ENCODE measurements around the gene GTF2F1. TPM values are rescaled to one million over a fixed set of nuclear protein-coding genes. Genes with fewer than 3 reads are reported as not detected.

GTF2F1 gene
- total RNA-seq, 1 donor = 33.6 TPM

- no peak for DNase-seq (ENCODE audit: low read depth)
- H3K4me3 ChIP-seq (ENCODE audit: low read depth, low read length) = peak within 1 kb of the TSS; percentile 96
- TF ChIP-seq CTCF (IDR thresholded peaks at IDR 0.05; ENCODE audit: insufficient read depth, low read length) = no peak
Observed at GRCh38 chr19:6424195-6424938, 31.4 kb upstream of the GTF2F1 start, which contains the start of gene KHSRP. Gene KHSRP (minus strand): TSS chr19:6424811. CDS start chr19:6424701, 110 bp downstream.

- peak; percentile 40 for DNase-seq (ENCODE audit: low read depth)
- H3K4me3 ChIP-seq (ENCODE audit: low read depth, low read length) = peak overlapping the region; percentile 96
- TF ChIP-seq CTCF (IDR thresholded peaks at IDR 0.05; ENCODE audit: insufficient read depth, low read length) = no peak
Observed at GRCh38 chr19:6423499-6424194, 30.7 kb upstream of the GTF2F1 start.

GRCh38 chr19:6421075-6422014, 28.4 kb upstream of the GTF2F1 start:
- no peak overlapping the region for H3K4me3 ChIP-seq (ENCODE audit: low read depth, low read length)
- no peak for DNase-seq (ENCODE audit: low read depth)
- no peak for TF ChIP-seq CTCF (IDR thresholded peaks at IDR 0.05; ENCODE audit: insufficient read depth, low read length)

- no peak overlapping the region for H3K4me3 ChIP-seq (ENCODE audit: low read depth, low read length)
- TF ChIP-seq CTCF (IDR thresholded peaks at IDR 0.05; ENCODE audit: insufficient read depth, low read length) = no peak
- DNase-seq (ENCODE audit: low read depth) = no peak
Observed at GRCh38 chr19:6418562-6418932, 25.6 kb upstream of the GTF2F1 start.

- no peak overlapping the region for H3K4me3 ChIP-seq (ENCODE audit: low read depth, low read length)
- peak; percentile 59 for TF ChIP-seq CTCF (IDR thresholded peaks at IDR 0.05; ENCODE audit: insufficient read depth, low read length)
- DNase-seq (ENCODE audit: low read depth) = no peak
Observed at GRCh38 chr19:6417713-6418561, 25.0 kb upstream of the GTF2F1 start.
